Daoy (cell line): ENCODE measurements around the gene CTAGE15. TPM values are rescaled to one million over a fixed set of nuclear protein-coding genes. Genes with fewer than 3 reads are reported as not detected.
"Not testable (repeated sequence)": the region's sequence is repeated elsewhere in the genome, so short reads cannot be mapped to it uniquely, and the experiment has no call there.

ENCODE experiments used
- DNase-seq: peaks from one replicate; pipeline ENCODE4 v3.0.0-alpha.2; 2015; ENCODE audit warnings: low read depth
- total RNA-seq: library from RNA; depleted of rRNA; stranded (reverse); fragments of >200 nt; shearing (Covaris generic); gene quantifications from 2 replicates; pipeline ENCODE4 v1.2.3, GENCODE V29; 2014; rRNA removed

Gene CTAGE15, protein sequence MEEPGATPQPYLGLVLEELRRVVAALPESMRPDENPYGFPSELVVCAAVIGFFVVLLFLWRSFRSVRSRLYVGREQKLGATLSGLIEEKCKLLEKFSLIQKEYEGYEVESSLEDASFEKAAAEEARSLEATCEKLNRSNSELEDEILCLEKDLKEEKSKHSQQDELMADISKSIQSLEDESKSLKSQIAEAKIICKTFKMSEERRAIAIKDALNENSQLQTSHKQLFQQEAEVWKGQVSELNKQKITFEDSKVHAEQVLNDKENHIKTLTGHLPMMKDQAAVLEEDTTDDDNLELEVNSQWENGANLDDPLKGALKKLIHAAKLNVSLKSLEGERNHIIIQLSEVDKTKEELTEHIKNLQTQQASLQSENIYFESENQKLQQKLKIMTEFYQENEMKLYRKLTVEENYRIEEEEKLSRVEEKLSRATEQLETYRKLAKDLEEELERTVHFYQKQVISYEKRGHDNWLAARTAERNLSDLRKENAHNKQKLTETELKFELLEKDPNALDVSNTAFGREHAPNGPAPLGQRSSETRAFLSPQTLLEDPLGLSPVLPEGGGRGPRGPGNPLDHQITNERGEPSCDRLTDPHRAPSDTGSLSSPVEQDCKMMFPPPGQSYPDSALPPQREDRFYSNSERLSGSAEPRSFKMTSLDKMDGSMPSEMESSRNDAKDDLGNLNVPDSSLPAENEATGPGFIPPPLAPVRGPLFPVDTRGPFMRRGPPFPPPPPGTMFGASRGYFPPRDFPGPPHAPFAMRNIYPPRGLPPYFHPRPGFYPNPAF
- 0.65 TPM in 1 of 2 replicates, not detected in the other for total RNA-seq

DNA sequence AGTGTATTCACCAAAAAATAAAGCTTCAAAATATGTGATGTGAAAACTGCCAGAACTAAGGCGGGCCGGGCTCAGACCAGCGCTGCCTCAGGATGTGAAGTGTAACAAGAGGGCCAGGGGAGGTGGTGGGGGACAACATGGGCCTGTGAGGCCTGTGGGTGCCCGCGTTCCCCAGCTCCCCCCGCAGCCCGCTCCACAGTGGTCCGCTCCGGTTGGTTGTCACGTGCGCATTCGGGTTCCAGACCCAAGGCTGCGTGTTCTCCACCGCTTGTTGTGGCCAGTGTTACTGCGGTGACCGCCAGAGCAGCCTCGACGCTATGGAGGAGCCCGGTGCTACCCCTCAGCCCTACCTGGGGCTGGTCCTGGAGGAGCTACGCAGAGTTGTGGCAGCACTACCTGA is at the start of gene CTAGE15:
Gene CTAGE15, plus strand, starts transcription at position 301 of the 400 bp plus-strand sequence. Its CDS starts 17 bp downstream, at position 318.
- not testable (repeated sequence) for DNase-seq

DNA sequence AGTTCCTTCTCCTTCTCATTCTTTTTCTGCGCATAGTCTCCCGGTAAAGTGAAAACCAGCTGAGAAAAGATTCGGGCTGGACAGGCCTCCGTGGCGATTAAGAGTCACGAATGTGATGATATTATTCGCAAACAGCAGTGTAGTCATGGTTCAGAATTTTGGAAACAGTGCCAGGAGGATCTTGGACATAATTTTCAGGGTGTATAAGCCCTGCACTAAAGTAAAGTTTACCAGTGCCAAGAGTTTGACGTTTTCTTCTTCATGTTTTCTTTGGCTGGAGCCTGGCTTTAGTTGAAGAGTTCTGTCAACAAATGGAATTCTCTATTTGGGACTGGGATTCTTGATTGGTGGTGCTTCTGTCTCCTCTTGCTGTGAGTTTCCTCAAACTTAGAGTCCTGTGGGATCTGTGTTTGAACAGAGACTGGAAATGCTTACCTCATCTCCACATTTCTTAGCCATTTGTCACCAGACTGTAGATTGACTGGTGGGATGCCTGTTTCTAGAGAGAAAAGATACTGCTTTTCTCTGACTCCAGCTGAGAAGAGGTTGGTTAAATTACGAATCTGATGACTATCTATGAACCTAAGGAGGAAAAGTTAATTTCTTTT is 49.2 kb upstream of the CTAGE15 start:
- DNase-seq: not testable (repeated sequence)

DNA sequence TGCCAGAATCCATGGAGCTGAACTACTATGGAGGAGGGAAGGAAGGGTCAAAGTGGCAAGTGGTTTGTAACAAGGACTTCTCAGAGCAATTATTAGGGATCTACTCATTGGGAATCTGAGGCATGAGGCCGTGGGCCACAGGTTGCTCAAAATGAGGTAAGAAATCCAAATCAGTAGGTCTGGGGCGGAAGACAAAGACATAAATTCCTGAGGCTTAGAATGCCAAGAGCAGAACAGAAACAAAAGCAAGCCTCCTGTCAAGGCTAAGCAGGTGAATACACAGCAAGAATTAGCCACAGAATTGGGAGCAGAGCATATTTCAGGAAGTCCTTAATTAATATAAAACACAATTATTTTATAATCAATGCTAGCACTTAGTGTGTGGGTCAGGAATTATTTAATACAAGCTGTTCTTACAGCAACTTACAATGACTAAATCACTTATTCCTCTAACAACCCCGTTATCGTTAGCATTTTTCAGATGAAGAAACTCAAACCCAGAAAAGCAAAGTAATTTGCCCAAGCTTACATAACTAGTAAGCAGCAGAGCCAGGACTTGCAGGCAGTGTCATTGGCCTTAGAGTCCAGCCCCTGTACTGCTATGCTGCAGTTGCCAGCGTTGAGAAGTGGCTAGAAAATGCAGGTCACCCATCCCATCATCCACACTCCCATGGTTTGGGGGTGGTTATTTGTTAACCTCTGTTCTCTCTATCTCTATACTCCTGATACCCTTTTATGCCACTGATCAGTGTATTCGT is 40.3 kb upstream of the CTAGE15 start:
- not testable (repeated sequence) for DNase-seq

DNA sequence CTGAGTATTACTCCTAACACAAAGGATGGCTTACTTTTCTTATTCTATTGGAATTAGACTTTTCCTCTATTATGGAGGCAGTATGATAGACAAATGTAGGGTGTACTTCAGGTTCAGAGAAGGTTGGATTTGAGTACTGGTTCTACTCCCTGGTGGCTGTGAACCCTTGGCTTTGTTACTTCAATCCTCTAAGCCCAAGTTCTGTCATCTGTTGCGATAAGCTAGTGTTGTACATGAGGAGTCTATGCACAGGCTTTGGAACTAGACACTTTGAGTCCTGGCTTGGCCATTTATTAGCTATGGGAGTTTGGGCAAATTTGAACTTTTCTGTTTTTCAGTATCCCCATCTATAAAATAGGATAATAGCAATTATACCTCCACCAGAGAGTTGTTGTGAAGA is 39.7 kb upstream of the CTAGE15 start:
- DNase-seq: not testable (repeated sequence)

DNA sequence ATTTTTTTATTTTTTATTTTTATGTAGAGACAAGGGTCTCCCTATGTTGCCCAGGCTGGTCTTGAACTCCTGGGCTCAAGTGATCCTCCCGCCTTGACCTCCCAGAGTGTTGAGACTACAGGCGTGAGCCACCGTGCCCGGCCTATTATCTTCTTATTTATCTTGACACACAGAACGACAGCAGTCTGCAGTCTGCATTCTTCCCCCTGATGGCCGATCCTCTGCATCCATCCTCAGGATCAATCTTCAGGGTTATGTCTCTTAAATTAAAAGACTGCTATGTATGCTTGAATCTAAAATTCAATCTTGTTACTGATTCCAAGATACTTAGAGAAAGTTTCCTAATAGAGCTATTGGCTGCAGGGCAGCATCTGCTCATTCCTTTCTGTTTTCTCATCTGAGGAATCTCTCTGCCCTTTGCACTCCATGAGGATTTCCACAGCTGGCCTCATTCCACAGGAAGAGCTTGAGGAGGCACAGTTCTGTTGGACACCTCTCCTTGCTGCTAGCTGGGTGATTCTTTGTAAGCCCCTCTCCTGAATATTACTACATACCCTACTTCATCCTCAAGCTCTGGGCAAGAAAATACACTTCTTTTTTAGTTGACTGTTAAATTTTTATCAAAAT is 38.3 kb upstream of the CTAGE15 start:
- not testable (repeated sequence) for DNase-seq

DNA sequence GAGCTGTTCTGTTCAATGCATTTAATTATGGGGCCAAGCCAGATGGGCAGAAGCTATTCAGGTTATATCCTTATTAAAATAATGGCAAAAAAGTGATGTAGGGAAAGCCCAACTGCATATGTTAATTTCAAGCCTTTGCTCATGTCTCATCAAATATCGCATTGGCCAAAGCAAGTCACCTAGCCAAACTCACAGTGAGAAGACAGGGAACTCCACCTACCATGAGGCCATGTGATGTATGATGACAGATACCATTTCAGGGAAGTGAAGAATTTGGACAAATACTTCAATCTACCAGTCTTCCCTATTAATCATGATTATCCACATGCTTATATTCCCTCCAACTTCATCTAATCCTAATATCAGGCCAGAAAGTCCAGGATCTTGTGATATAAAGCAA is 35.2 kb upstream of the CTAGE15 start:
- DNase-seq: not testable (repeated sequence)

DNA sequence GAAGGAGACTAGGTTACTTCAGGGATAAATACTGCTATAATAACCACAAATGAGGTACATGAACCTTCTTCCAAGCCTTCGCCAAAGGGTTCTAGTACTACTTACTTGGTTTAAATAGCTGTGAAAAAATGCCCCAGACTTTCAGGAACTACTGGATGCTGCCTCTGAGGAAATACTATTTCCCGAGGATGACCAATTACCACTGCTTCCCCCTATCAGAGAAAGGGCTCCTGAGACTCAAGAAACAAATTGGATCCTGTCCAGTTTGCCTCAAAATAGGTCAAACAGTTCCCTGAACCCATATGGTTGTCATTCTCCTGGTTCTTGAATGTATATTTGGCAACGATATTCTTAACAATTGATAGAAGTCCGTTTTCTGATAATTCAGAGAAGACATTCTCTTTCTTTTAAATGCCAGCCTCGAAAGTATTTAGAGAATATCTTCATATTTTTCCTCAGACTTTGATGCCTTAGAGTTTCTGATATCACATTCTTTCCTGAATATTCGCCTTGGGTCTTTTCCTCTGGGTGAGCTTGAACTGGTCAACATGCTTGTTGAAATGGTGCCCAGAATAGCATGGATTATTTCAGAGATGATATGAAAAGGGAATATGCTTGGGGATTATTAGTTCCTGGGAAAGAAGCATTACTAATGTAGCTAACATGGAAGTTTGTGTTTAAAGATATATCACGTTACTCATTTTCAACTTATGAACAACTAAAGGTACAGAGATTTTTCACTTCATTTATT is 28.1 kb upstream of the CTAGE15 start:
- DNase-seq: not testable (repeated sequence)

DNA sequence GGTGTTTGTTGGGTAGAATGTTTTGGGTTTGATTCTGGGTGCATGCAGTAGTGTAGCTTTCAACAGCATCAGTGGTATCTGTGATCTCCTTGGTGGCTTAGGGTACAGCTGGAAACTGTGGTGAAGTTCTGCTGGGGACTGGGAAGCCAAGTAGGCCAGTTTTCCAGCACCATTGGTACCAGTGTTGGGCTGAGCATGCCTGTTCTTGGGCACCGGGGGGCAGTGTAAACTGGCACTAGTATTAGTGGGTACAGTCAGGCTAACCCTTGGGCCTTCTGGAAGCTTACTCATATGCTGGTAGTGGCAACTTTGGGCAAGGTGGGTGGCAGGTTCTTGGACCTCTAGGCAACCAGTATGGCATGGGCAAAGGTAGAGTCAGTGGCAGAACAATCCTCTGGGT is 15.6 kb upstream of the CTAGE15 start:
- not testable (repeated sequence) for DNase-seq

DNA sequence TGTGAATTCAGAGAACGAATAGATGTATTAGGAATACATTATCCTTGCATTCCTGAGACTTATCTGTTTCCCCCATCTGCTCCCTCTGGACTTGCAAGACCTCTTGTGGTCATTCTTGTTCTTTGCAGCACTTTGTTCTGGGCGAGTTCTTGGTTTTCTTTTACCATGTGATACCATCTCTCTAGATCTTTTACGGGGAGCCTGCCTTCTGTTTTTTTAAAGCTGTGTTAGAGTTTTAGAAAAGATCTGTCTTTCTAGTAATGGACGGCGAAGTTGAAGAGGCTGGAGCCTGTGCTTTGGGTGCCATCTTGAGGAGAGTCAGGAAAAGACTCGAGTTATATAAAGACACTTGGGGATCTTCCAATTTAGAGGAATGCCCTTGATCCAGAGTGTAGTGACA is 8.3 kb upstream of the CTAGE15 start:
- not testable (repeated sequence) for DNase-seq

DNA sequence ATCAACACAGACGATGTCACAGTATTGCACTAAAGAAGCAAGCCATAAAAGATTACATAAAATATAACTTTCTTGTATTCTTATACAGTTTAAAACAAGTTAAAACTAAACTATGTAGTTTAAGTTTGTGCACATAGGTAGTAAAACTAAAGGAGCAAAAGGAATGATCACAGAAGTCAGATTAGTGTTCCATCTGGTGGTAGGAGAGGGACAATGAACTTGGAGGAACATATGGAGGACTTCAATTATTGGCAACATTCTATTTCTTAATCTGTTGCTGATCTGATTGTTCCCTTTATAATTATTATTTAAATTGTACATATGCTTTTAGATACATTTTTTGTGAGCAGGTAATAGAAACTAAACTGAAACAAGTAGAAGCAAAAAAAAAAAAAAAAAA is 5.6 kb upstream of the CTAGE15 start:
- DNase-seq: not testable (repeated sequence)

DNA sequence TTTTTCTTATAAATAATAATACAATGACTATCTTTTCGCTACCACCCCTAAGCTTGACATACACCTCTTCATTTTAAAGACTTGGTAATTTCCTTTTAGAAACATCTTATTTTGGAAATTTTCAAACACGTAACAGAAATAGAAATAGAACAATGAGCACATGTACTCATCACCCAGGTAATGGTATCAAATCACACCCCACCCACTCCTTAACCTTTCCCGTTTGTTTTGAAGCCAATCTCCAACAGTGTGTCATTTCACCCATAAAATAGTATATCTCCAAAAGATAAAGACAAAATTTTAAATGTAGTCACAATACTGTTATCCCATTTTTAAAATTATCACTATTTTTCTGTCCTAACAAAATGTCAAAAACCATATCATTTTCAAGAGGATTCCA is 16.6 kb downstream of the CTAGE15 start:
- not testable (repeated sequence) for DNase-seq

DNA sequence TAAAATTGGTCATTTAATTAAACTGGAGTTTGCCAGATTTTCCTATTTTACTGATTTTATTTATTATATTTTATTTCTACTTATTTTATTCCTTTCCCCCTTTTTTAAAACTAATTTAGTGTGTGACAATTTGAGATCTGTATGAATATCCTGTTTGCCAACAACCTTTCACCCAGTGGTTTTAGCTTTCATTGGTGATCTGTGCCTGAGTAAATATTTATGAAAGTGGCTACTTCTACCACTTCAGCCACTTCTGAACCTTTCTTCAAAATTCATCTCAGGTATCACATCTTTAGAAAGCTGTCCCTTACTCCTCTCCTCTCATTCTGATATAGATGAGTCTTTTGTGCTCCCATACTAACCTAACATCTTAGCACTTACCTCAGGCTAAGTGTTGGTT is 18.3 kb downstream of the CTAGE15 start:
- not testable (repeated sequence) for DNase-seq

DNA sequence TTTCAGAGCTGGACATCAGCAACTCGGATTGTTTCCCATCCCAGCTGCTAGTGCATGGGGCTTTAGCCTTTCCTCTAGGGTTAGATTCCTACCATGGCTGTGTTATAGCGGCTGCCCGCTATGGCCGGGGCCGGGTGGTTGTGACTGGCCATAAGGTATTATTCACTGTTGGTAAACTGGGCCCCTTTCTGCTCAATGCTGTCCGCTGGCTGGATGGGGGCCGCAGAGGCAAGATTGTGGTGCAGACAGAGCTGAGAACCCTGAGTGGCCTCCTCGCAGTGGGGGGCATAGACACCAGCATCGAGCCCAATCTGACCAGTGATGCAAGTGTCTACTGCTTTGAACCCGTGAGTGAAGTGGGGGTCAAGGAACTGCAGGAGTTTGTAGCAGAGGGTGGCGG is 26.5 kb downstream of the CTAGE15 start:
- DNase-seq: not testable (repeated sequence)

DNA sequence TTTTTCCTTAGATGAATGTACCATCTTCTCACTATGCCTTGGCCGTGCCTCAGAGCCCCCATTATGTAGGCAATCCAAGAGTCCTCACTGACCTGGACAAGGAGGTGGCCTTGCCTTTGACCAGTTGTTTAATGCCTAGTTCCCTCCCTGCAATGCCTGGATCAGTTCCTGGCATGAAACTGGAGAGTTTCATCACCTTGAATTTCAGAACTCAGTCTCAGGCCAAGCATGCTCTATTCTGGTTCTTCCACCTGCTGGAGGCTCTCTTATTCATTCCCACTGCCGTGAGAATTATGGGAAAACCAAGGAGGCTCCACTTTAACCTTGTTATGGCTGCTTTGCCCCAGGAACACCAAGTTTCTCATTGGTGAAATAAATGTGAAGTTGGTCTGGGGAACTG is 31.9 kb downstream of the CTAGE15 start:
- not testable (repeated sequence) for DNase-seq

DNA sequence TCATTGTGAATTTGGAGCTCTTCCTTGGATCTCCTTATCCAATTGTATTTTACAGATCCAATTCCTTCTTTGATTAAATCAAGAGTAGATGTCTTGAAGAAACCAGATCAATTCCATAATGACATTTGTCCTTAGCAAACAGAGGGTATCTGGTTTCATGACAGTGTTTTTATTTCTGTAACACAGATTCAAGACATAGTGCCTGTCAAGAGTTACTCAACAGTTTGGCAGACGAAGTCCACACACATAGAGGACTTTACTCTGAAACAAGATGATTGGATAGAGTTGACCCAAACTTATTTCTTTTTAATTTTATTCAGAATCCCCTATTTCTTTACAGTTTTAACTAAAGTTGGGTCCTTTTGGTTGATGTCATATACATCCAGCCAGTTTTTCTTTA is 34.5 kb downstream of the CTAGE15 start:
- DNase-seq: not testable (repeated sequence)

DNA sequence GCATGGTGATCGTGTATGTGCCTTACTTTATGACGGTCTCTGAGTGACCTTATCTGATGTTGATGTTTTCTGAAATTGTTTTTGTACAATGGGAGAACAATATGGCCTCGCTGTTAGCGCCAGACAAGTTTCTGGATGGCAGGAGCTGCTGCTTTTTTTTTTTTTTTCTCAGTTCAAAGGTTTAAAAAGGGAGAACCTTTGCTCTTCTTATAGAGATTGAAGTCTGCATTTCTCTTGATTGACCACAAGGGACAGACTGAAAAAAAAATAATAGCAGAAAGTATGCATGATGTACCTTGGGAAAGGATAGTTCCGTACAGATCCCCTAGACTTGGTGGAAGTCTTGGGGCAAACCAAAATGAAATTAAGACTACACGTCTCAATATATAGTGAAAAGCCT is 43.9 kb downstream of the CTAGE15 start:
- not testable (repeated sequence) for DNase-seq

DNA sequence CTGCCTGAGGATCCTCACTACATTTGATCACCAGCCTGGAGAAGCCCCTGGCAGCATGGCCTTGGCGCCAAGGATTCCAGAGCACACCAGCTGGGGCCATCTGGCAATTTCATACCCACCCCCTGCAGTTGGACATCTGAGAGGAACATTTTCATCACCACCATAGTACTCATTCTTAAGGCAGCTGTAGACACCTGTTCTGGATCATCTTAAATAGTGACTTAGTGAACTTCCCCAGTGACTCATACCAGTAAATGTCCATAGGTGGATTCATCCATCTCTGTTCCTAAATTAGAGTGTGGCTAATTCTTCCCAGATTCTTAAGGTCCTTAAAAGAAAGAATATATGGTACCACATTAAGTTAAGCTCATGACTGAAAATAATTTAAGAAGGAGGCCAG is 45.6 kb downstream of the CTAGE15 start:
- not testable (repeated sequence) for DNase-seq

DNA sequence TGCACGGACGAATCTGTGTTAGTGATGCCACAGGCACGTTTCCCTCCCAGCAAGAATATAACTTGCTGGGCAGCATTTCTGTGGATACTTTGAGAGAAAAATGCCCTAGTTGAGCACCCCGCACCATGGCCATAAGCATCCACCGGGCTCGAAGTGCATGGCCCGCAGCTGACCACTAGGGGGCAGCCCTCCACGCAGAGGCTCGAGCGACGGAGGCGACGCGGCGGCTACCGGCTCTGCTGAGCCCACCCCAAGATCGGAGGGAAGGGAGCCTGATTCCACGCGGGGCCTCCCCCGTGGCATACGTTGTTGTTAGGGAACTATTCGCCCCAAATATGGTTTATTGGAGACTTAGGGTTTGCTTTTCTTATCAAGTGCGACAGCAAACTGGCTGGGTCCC is 48.5 kb downstream of the CTAGE15 start:
- DNase-seq: not testable (repeated sequence)

DNA sequence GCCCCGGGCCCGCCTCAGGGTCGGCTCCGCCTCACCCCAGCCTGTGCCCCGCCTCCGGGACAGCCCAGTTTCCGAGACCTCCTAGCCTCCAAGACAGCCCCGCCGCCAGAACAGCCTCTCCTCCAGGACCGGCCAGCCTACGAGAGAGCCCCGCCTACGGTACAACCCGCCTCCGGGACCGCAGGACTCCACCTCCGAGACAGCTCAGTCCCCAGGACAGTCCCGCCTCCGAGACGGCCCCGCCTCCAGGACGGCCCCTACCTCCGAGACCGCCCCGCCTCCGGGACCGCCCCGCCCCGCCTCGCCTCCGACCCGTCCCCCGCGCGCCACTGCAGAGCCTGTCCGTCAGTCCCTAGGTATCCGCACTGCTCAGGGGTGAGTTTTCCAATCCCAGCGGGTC is 49.0 kb downstream of the CTAGE15 start, which contains the start of gene TCAF2:
Gene TCAF2, plus strand, starts transcription at position 329 of the 400 bp plus-strand sequence.
- DNase-seq: not testable (repeated sequence)

DNA sequence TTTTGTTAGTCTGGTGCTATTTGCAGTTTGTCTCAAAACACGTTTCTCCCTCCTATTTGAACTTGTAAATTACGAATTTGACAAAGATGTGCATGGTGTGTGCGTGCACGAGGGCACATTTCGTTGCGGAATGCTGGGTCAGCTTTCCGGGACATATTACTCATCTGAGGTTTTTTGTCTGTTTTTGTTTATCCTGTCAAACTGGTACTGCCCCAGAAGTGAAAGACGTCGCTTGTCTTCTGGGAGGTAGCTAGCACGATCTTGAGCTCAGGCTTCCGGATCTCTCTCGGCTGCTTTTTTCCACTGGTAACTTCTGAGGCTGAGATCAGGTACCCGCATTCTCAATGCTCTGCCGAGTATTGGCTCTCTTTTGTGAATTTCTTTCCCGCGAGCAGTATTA is 49.6 kb downstream of the CTAGE15 start:
- DNase-seq: not testable (repeated sequence)
